GM19240 (cell line): Measurements from ENCODE around the gene CDH4.

ENCODE experiments used
- DNase-seq: peaks from one replicate; pipeline ENCODE4 v3.0.0; 2011; ENCODE audit warnings: low spot score; ENCODE audit not compliant: insufficient read length

Gene CDH4

DNA sequence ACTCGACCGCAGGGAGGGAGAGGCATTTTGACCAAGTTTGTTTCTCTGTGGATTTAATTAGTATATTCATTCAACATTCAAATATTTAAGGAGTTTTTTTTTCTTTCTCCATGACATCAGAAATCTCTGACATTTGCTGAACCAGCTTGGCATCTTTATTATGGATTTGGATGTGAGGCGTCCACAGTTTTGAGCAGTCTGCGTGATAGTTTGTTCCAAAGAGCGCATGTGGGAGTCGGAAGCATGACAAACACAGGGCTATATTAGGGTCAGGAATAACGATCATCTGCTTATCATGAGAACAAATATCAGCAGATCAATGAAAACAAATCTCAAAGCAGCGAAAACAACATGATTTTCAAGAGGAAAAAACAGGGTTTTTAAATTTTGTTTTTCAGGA lies 373.2 kb downstream of the CDH4 start:
- no peak for DNase-seq

DNA sequence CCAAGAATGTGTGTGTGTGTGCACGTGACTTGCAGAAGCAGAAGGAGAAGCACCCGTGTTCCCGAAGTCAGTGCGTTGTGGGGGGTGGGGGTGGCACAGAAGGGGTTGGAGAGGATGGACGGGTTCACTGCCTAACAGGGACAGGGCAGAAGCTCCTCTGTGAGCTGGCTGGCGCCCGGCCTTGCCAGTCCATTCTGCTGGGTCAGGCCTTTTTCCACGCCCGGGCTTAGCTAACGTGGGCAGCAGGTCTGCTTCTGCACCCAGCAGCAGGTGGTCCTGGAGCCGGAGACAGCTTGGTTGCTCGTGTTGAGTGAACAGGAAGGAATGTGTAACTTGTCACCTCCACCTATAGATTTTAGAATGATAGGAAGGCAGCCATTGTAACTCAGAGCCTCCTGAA lies 374.4 kb downstream of the CDH4 start:
- DNase-seq = no peak

GRCh38 chr20:61627791-61628415 lies 375.8 kb downstream of the CDH4 start:
- no peak for DNase-seq

GRCh38 chr20:61628480-61628879 lies 376.4 kb downstream of the CDH4 start:
- no peak for DNase-seq

DNA sequence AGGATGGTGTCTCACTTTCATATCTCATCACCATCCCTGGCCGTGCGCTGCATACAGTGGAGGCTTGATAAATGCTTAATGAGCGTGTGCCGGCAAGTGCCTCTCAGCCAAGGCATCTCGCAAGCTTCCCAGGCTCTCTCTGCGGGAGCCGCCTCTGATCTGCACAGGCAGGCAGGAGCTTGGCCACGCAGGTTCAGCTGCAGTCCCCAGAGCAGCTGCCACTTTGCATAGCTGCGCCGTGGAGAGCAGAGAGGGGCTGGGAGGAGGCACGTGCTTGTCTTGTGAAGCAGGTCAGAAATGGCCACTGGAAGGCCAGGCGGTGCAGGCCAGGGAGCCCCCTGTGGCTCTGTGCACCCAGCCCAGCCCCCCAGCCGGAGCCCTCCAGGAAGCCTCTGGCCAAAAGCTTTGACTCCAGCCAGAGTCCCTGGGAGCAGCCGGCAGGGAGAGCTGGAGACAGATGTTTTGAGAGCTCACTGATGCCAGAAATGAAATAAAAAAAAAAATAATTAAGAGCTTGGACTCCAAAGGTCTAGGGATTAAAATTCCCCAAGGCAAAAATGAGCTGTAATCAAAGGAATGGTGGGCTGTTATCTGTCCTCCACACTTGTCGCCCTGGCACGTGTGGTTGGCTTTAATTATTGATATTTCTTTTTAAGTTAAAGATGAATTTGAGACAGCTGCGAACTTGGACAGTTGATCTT lies 377.0 kb downstream of the CDH4 start:
- no peak for DNase-seq

DNA sequence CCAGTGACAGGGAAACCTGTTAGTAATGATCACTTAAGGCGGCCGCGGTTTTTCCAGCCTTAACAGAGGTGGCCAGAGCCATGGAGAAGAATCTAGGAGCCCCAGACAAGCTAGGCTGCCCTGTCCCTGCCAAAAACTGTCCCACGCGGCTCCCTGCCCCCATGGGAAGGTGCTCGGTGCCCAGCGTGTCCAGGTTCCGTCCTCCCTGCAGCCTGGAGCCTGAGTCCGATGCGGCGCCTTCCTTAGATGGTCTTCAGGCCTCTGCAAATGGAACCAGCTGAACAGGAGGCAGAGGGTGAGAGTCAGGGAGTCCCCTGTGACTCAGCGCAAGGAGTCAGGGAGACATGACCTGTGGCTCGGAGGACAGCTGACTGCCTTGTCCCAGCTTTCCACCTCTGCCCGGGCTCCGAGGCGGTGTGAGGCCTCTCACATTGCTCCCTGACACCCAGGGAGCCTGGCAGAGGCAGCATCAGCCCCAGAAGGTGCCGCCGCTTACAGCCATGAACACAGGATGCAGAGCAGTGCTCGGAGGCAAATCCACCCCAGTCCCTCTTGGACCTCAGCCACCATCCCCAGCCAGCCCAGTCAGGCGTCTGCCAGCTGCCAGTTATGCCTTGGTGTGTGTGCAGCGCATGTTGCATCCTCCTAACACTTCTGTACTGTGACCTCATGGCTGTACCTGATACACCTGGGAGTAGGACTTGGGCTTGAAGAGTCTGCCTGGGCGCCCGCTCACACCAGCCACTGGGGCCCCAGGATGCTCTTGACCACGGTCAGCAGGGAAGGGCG lies 377.7 kb downstream of the CDH4 start:
- no peak for DNase-seq

DNA sequence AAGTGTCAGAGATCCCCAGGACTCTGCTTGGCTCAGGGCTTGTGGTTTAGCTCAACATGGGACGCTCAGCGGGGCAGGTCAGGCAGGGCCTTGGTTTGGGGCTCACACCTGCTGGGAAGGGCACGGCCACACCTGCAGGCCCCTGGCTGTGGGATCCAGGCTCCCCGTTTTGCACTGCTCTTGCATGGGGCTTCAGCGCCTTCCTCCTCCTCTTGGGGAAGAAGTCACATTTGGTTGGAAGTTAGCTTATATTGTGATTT lies 378.3 kb downstream of the CDH4 start:
- no peak for DNase-seq

- DNase-seq = no peak
These were observed 378.8 kb downstream of the CDH4 start for GRCh38 chr20:61630816-61631215.

- no peak for DNase-seq
These were observed 379.7 kb downstream of the CDH4 start for GRCh38 chr20:61631751-61632150.

DNA sequence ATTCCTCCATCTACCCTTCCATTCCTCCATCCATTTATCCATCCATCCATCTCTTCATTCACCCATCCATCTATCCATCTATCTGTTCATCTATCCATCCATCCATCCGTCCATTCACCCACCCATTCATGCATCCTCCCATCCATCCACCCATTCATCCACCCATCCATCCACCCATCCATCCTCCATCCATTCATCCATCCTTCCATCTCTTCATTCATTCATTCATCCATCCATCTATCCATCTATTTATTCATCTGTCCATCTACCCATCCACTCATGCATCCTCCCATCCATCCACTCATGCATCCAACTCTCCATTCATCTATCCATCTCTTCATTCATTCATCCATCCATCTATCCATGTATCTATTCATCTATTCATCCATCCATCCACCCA lies 380.9 kb downstream of the CDH4 start:
- DNase-seq = no peak

DNA sequence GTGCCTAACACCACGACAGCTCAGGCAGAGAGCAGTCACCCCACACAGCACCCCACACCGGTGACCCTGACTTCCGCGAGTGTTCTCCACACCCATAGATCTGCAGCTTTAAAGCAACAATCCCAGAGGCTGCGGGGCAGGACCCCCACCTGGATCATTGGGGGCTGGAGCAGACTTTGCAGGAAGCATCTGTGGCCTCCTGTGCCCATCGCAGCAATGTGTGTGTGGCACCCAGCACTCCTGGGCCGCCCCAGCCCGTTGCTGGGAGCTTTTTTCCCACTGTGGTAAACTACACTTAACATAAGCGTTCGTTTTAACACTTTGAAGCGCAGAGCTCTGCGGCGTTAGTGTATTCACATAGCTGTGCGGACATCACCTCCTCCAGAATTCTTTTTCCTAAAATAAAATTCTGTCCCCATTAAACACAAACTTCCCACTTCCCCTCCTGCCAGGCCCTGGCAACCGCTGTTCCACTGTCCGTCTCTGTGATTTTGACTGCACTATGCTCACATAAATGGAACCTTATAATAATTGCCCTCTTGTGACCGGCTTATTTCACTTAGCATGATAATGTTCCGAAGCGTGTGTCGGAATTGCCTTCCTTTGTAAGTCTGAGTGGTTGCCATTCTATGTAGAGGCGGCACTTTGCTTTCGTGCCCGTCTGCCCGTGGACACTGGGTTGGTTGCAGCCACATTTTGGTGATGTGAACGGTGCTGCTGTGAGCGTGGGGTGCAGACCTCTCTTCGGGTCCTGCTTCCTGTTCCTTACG lies 382.5 kb downstream of the CDH4 start:
- no peak for DNase-seq

GRCh38 chr20:61635721-61636455 lies 383.8 kb downstream of the CDH4 start:
- DNase-seq = no peak

DNA sequence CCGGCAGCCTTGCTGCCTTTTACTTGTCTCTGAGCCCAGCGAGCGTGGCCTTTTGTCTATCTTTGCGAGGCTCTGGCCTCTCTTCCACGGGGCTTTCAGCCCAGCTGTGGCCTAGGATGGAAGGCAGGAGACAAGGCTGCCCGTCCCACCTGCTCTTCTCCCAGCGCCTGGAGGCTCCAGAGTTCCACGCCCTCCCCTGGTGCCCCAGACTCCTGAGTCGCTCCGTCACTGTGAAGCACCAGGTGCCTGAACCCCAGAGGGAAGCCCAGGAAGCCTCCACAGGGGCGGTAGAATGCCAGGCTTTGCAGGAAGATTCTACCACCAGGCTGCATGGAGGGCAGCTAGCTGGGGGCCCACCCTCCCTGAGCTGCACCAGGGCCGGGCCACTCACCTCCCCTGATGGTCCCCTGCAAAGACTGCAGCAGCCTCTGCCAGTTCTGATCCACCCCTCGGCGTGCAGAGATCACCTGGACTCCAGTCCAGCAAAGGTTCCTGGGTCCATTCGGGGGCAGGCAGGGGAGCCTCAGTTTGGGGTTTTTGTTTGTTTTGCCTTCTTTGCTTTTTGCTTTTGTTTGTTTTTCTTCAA lies 384.6 kb downstream of the CDH4 start:
- no peak for DNase-seq

DNA sequence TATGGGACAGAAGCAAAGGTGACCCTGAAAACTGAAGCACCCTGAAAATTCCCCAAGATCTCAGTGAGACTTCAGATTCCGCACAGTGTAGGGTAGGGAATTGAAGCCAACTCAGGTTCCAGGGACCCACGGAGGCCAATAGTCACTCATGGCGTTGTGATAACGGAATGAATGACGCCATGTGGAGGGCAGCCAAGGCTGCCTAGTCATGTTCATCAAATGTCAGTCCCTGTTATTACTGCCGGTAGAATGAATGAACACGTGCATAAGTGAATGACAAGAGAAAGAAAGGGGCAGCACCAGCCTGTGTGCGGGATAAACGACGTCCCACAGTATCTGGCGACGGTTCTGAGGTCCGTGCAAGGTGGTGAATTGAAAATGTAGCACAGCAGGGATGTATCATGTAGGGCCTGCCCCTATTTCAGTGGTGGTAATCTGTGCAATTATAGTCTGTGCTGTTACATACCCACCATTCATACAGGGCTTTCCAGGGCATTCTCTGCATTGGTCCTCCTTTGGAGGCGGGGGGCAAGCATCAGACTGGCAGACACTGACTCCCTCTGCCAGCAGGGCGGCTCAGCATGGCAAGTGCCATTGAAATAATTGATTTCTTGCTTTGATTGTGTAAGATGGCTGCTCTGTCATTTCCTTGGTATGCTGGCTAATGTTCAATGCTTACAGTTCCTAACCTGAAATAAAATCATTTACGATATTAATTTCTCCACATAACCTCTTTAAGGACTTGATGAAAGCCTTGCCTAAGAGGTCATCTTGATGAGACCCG lies 386.9 kb downstream of the CDH4 start:
- no peak for DNase-seq

DNA sequence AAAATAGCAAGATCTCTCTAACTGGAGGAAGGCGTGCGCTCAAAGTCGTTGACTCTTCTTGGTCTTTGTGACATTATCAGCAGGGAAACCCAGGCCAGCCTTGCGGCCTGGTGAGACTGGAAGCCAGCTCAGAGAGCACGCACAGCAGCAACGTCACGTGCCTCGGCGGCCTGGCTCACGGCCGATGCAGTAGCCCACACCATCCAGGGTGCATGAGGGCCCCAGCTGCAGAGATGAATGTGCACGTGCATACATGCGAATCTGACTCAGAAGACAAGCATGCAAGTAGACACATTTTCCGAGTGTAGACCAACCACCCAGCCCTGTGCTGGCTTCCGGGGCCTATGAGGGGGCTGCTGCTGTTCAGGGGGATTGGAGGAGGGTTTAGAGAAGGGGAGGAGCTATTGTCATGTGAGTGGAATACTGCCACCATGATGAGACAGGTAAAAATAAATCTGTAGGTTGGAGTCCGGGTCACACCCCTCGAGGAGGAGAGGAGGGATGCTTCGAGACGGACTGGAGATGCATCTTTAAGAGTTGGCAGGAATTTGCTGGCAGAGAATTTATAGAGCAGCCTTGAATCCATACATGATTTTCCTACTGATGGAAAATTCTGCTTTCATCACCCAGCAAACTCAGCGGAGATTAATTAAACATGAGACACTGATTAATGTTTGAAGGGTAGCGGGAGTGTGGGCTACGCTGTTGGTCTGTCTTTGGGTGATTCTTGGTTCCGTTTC lies 388.2 kb downstream of the CDH4 start:
- DNase-seq = no peak

DNA sequence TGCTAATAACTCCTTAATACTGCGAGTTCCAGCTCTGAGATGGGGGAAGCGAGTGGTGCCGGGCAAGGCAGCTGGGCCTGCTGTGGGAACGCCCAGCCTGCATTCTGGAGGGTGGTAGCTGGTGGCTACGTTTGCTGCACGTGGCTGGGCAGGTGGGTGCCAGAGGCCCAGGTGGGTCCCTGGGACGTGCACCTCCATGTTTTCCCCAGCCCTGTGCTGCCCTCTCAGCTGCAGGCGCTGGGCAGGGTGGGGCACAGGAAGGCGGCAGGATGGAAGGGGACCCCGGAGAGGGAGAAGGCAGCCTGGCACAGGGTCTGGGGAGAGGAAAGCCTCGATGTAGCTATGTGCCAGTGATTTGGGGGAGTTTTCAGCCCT lies 388.8 kb downstream of the CDH4 start:
- no peak for DNase-seq

GRCh38 chr20:61643656-61644377 lies 391.8 kb downstream of the CDH4 start:
- no peak for DNase-seq

- no peak for DNase-seq
These were observed 392.5 kb downstream of the CDH4 start for GRCh38 chr20:61644378-61645076.
